Epithelial cell of esophagus (primary cell): ENCODE data around the gene MYO1F.

Experiments used
- DNase-seq: peaks from one replicate; pipeline ENCODE4 v3.0.0; 2010; ENCODE audit warnings: low read depth
- H3K4me3 ChIP-seq: 2 replicates; pipeline ENCODE4 v1.5.1; 2011; ENCODE audit warnings: mild to moderate bottlenecking, low read length, control low read depth
- TF ChIP-seq, protein P1 (sequence below): IDR thresholded peaks from 2 replicates; pipeline ENCODE4 v1.5.1; 2011; ENCODE audit warnings: low read depth, mild to moderate bottlenecking, low read length, control low read depth, inconsistent platforms; ENCODE audit not compliant: insufficient read depth; ENCODE audit errors: missing control alignments

The MYO1F gene

DNA sequence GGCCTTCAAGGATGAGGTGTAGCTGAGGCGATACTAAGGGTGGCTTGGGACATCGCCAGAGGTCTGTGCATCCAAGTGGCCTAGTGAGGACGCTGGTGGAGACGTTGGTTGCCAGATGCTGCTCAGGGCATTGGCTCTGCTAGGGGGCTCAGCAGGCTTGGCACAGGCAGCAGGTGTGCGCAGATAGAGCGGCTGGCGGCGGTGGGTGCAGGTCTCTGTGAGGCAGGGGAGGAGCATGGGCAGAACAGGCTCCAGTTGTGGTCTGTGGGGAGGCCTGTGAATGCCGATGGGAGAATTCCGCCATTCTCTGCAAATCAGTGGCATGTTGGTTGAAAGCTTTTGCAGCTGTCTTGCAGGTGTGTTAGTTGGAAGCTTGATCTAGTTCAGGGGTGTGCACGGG is 96.0 kb downstream of the MYO1F start:
- no peak for DNase-seq
- TF ChIP-seq, protein P1, sequence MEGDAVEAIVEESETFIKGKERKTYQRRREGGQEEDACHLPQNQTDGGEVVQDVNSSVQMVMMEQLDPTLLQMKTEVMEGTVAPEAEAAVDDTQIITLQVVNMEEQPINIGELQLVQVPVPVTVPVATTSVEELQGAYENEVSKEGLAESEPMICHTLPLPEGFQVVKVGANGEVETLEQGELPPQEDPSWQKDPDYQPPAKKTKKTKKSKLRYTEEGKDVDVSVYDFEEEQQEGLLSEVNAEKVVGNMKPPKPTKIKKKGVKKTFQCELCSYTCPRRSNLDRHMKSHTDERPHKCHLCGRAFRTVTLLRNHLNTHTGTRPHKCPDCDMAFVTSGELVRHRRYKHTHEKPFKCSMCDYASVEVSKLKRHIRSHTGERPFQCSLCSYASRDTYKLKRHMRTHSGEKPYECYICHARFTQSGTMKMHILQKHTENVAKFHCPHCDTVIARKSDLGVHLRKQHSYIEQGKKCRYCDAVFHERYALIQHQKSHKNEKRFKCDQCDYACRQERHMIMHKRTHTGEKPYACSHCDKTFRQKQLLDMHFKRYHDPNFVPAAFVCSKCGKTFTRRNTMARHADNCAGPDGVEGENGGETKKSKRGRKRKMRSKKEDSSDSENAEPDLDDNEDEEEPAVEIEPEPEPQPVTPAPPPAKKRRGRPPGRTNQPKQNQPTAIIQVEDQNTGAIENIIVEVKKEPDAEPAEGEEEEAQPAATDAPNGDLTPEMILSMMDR: no peak
- no peak overlapping the region for H3K4me3 ChIP-seq

DNA sequence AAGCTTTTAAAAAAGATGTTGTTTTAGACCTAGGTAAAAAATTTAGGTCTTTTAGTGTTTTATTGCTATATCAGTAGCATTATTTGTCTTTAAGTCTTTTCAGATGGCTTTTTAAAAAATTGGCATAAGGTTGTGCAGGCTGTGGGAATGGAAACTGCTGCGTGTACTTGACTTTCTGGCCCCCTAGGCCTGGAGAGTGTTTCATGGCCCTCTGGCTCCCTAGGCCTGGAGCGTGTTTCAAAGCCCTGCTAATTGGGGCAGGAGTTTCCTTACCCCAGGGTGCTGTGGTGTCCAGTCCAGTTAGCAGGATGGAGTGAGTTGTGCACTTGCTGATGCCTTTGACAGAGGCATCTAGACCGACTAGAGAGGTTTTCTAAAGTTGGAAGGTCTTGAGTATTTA is 98.6 kb downstream of the MYO1F start:
- DNase-seq: no peak
- H3K4me3 ChIP-seq: no peak overlapping the region
- TF ChIP-seq, protein P1: no peak

DNA sequence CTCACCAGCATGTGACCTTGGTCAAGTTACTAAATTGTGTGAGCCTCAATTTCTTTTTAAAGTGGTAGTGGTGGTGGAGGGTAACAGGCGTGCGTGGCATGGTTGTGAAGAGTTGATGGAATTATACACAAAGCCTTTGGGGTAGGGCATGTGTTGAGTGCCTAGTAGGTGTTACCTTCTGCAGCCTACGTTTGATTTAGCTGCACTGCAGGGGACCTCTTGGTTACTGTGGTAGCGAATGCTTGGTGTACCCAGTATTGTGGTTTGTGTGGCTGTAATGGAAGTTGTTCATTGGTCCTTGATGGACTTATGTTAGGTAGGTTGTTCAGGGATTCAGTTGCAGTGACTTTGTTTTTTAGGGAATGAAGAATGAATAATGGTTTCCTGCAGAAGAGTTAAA is 99.4 kb downstream of the MYO1F start:
- no peak overlapping the region for H3K4me3 ChIP-seq
- no peak for DNase-seq
- TF ChIP-seq, protein P1: no peak

DNA sequence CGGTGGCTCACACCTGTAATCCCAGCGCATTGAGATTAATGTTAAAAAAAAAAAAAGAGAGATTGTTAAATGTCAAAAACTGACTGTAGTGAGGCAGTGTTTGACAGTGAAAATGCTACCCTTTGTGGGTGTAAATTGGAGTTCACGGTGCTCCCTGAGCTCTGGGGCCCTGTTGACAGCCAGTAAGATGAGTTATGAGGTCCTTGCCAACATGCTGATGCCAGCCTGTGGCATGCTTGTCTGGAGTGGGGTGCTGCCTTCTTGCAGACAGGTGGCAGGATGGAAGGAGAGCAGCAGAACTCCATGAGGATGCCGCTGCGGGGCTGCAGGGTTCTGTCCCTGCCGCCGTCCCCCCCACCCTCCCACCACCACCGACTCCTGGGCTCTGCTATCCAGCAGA is 100.7 kb downstream of the MYO1F start:
- TF ChIP-seq, protein P1: no peak
- DNase-seq: no peak
- no peak overlapping the region for H3K4me3 ChIP-seq

DNA sequence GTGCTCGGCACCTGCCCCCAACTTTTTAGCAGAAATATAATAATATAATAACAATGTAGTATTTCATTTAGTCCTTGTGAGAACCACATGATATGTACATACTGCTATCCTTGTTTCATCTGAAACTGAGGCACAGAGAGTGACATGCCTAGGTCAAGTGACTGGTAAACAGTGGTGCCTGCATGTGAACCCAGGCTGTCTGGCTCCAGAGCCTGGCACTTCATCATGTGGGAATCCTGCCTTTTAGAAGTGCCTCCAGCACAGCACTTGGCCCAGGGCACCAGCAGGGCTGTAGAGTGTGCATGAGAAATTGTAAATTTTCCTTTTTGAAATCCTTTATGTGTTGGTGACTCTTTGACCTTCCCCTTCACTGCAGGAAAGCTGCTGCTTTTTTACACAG is 102.2 kb downstream of the MYO1F start:
- TF ChIP-seq, protein P1: no peak
- no peak overlapping the region for H3K4me3 ChIP-seq
- no peak for DNase-seq

DNA sequence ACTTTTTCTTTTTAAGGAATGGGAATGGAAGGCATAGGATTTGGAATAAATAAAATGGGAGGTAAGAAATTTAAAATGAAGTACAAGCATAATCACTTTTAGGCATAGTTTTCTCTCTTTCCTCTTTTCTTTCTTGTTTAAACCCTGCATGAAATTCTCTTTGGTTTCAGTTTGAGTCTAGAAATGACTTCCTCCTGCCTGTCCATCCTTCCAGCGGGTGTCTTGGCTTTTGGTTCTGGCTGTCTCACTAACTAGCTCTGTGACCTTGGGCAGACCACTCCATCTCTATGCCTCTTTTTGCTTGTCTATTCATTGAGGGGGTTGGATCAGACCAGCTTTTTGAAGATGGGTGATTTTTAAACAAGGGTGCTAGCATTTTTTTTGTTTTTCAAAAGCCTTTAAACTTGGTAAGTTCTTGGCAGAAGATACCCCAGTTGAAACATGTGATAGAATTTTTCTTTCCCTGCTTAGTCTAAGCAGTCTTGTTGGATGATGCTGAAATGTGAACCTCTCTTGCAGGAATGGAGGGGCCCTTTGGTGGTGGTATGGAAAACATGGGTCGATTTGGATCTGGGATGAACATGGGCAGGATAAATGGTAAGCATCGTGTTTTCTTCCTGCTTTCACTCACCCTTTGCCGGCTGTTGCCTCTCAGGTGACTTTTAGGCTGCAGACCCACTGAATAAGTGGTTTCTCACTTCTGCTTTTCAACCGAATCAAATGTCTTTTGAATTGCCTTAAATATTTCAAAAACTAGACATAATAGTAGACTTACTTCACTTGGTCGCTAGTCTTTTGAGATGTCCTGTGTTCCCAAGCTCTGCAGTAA is 103.4 kb downstream of the MYO1F start:
- no peak for DNase-seq
- TF ChIP-seq, protein P1: no peak
- no peak overlapping the region for H3K4me3 ChIP-seq
